Muscle layer of duodenum (tissue), 2 donors: ENCODE results near the gene ITSN1.

Experiments used
- H3K27ac ChIP-seq: one replicate; pipeline ENCODE4 v1.7.0; 2013; ENCODE audit warnings: mild to moderate bottlenecking, low read length
- H3K27me3 ChIP-seq: one replicate; pipeline ENCODE4 v1.7.0; 2013; ENCODE audit warnings: low read depth, mild to moderate bottlenecking, control low read depth, low read length
- H3K36me3 ChIP-seq, 2 donors: one replicate each; pipeline ENCODE4 v1.7.0; 2013; ENCODE audit warnings: low read length in 2 of 2, control low read depth in 1 of 2, mild to moderate bottlenecking in 1 of 2; ENCODE audit not compliant: insufficient read depth in 2 of 2, control insufficient read depth in 1 of 2
- H3K4me1 ChIP-seq, 2 donors: one replicate each; pipeline ENCODE4 v1.7.0; 2013; ENCODE audit warnings: low read length in 2 of 2, mild to moderate bottlenecking in 2 of 2, control low read depth in 1 of 2, moderate library complexity in 1 of 2; ENCODE audit not compliant: insufficient read depth in 2 of 2, control insufficient read depth in 1 of 2
- H3K4me3 ChIP-seq, 2 donors: one replicate each; pipeline ENCODE4 v1.7.0; 2013; ENCODE audit warnings: low read length in 2 of 2, low read depth in 1 of 2, mild to moderate bottlenecking in 1 of 2
- H3K9me3 ChIP-seq, 2 donors: one replicate each; pipeline ENCODE4 v1.7.0; 2013; ENCODE audit warnings: low read length in 2 of 2, control low read depth in 1 of 2, mild to moderate bottlenecking in 1 of 2; ENCODE audit not compliant: control insufficient read depth in 1 of 2
- donor health status: healthy.

Gene ITSN1

DNA sequence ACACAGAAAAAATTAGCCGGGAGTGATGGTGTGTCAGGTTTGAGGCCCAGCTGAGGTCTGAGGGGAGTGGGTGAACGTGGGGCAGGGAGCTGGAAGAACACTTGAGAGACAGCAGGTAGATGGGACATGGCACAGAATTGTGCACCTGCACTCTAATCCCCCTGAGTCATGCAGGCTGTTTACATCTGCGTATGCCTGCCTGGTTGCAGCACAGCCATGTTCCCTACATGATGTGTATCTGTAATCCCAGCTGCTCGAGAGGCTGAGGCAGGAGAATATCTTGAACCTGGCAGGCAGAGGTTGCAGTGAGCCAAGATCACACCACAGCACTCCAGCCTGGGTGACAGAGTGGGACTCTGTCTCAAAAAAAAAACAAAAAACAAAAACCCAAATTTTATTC, 228.5 kb downstream of the ITSN1 start:
- Histone ChIP-seq H3K27ac (no peak overlapping the region), H3K4me3 (no peak overlapping the region), H3K27me3 (no peaks in the 10 kb centered on the region), H3K4me1 (no peaks in the 10 kb centered on the region), H3K36me3 (no peaks in the 10 kb centered on the region), H3K9me3 (no peaks in the 10 kb centered on the region)

DNA sequence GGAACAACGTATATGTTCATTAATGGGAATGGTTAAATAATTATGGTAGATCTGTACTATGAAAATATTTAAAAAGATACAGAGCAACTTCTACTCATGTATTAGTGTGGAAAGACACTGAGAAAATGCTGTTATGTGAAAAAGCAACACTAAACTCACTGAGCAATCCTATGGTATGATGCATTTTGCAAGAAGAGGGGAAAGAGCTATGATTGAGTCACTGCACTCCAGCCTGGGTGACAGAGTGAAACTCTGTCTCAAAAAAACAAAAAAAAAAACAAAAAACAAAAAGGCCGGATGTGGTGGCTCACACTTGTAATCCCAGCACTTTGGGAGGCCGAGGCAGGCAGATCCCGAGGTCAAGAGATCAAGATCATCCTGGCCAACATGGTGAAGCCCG, 228.9 kb downstream of the ITSN1 start:
- no peaks in the 10 kb centered on the region for H3K36me3 ChIP-seq
- no peaks in the 10 kb centered on the region for H3K4me1 ChIP-seq
- H3K4me3 ChIP-seq, result no peak overlapping the region
- H3K9me3 ChIP-seq, result no peaks in the 10 kb centered on the region
- no peak overlapping the region for H3K27ac ChIP-seq
- H3K27me3 ChIP-seq, result no peaks in the 10 kb centered on the region

DNA sequence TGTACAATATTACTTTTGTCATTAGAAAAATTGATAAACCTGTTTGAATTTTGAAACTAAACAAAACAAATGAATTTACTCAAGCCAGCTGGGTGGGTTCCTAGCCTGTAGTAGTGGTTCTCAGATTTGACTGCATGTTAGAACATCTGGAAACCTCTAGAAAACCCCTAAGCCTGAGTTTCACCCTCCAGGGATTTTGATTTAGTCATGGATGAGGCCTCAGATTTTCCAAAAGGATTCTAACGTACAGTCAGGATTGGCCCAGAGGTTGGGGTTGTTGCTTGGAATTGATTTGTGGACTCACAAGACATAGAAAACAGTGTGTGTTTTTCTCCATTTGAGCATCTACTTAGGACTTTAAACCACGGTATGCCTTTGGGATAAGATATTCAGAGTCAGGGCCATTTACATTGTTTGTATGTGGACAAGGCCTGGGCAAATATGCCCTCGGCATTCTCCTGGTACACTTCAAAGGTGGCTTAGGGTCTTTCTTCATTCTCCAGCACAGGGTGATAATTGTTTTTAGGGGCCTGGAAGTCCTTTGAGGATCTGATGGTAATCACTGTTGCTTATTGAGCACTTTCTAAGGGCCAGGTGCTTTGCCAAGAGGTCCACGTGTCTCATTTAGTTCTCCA, 230.7 kb downstream of the ITSN1 start:
- Histone ChIP-seq H3K27ac (no peak overlapping the region), H3K9me3 (no peaks in the 10 kb centered on the region), H3K4me1 (no peaks in the 10 kb centered on the region), H3K36me3 (no peaks in the 10 kb centered on the region), H3K4me3 (no peak overlapping the region), H3K27me3 (no peaks in the 10 kb centered on the region)

DNA sequence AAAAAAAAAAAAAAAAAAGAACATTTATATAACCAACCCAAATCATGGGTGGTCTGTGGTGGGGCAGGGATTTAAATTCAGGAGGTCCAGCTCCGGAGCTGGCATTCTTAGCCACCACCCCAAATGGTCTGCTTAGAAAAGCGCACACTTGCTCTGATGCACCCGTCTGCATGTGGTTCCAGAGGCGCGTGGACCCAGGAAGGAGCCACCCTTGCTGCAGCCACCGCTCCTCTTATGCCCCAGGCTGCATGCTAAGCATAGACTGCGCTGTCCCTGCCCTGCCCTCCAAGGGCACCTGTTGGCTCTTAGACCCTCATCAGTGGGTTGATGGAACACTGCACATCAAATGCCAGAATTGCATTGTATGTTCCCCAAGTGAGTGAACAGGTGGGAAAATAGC, 231.9 kb downstream of the ITSN1 start:
- no peaks in the 10 kb centered on the region for H3K4me1 ChIP-seq
- H3K27ac ChIP-seq, result no peak overlapping the region
- no peaks in the 10 kb centered on the region for H3K27me3 ChIP-seq
- no peaks in the 10 kb centered on the region for H3K36me3 ChIP-seq
- no peaks in the 10 kb centered on the region for H3K9me3 ChIP-seq
- no peak overlapping the region for H3K4me3 ChIP-seq

DNA sequence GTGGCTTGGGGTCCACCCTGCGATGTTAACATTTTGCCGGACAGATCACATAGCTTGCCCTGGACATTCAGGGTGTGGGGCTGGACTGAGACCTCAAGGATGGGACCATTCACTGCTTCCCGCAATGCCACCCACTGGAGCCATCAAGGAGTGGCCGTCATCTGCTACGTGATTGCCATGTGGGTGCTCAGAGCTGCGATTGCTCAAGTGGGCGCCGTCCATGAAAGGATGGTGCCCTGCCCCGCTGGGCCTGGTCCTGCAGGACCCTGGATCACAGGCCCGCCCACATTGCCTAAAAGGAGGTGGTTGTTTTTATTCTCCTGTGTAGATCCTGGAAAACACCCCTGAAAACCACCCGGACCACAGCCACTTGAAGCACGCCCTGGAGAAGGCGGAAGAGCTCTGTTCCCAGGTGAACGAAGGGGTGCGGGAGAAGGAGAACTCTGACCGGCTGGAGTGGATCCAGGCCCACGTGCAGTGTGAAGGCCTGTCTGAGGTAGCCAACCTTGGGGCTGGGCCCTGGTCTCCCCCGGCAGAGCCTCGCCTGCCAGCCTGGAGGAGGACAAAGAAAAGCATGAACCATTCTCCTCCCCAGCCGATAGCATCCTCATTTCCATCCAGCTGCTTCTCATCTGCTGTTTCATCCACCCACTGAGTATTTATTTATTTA, 232.9 kb downstream of the ITSN1 start:
- Histone ChIP-seq H3K27ac (no peak overlapping the region), H3K9me3 (no peaks in the 10 kb centered on the region), H3K36me3 (no peaks in the 10 kb centered on the region), H3K27me3 (no peaks in the 10 kb centered on the region), H3K4me1 (no peaks in the 10 kb centered on the region), H3K4me3 (no peak overlapping the region)

DNA sequence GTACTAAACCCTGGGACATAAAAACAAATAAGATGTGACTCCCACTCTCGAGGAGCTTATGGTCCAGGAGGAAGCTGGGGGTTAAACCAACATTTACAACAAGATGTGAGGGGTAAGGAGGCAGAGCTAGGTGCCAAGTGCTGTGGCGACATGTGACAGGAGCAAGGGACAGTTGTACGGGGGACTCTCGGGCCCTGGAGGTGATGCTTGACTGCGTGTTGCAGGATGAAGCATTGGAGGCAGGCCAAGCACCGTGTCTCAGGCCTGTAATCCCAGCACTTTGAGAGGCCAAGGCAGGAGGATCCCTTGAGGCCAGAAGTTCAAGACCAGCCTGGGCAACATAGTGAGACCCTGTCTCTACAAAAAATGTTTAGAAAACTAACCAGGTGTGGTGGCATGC, 236.5 kb downstream of the ITSN1 start:
- no peak overlapping the region for H3K4me3 ChIP-seq
- no peaks in the 10 kb centered on the region for H3K36me3 ChIP-seq
- no peaks in the 10 kb centered on the region for H3K9me3 ChIP-seq
- no peaks in the 10 kb centered on the region for H3K27me3 ChIP-seq
- no peak overlapping the region for H3K27ac ChIP-seq
- H3K4me1 ChIP-seq, result peaks cover 0 to under 1% of the 10 kb centered on the region in 2 donors

DNA sequence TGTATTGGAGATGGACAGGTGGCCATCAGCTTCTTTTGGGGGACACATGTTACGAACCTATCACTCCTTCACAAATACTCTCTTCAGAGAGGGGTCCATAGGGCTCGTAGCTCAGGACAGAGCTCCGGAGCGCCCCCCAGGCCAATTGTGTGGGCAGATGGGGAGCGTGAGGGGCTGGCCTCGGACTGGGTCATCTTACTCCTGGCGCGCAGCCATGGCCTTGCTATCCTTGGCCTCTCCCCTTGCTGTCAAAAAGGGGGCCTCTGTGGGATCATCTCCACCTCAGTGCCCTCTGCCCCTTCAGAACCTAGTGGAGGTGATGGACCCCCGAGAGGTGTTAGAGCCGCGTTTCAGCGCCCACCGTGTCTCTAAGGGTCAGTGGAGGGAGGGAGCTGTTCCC, 238.3 kb downstream of the ITSN1 start:
- Histone ChIP-seq H3K36me3 (no peaks in the 10 kb centered on the region), H3K27ac (no peak overlapping the region), H3K9me3 (no peaks in the 10 kb centered on the region), H3K4me3 (no peak overlapping the region), H3K27me3 (no peaks in the 10 kb centered on the region), H3K4me1 (peaks cover 0 to 3% of the 10 kb centered on the region in 2 donors)

DNA sequence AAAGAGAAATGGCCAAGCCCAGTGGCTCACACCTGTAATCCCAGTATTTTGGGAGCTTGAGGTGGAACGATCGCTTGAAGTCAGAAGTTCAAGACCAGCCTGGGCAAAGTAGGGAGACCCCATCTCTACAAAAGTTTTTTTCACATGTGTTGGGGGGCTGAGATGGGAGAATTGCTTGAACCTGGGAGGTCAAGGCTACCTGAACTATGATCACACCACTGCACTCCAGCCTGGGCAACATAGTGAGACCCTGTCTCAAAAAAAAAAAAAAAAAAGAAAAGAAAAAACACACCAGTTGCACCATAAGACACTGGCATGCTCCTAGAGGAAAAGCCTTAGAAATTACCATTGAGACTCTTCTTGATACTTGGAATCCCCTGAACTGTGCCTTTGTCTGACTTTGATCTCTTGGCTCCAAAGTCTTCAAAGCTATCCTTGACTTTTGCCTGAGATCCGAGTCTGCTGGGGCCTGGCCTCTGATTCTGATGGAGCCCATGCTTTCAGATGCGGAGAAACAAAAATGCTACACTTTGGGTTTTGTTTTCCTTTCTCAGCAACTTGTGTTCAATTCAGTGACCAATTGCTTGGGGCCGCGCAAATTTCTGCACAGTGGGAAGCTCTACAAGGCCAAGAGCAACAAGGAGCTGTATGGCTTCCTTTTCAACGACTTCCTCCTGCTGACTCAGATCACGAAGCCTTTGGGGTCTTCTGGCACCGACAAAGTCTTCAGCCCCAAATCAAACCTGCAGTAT, 239.6 kb downstream of the ITSN1 start:
- no peaks in the 10 kb centered on the region for H3K9me3 ChIP-seq
- no peak overlapping the region for H3K4me3 ChIP-seq
- no peaks in the 10 kb centered on the region for H3K27me3 ChIP-seq
- no peak overlapping the region for H3K27ac ChIP-seq
- no peaks in the 10 kb centered on the region for H3K36me3 ChIP-seq
- peaks cover 0 to 3% of the 10 kb centered on the region in 2 donors for H3K4me1 ChIP-seq

DNA sequence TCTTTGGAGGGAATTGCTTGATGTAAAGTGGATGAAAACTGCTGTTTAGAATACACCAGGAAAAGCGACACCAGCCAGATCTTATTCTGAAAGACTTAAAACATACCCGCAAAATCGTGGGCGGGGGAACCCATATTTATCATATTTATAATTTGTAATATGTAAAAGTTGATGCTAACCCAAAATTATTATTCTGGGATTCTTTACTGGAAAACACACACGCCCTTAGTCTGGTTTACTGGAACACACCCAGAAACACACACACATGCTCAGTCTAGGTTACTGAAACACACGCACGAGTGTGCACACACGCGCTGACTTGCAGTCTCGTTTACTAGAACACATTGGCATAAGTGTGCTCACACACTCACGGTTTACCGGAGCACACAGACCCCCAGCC, 240.8 kb downstream of the ITSN1 start:
- H3K36me3 ChIP-seq, result no peaks in the 10 kb centered on the region
- no peak overlapping the region for H3K4me3 ChIP-seq
- H3K27ac ChIP-seq, result no peak overlapping the region
- H3K9me3 ChIP-seq, result no peaks in the 10 kb centered on the region
- no peaks in the 10 kb centered on the region for H3K27me3 ChIP-seq
- H3K4me1 ChIP-seq, result peaks cover 0 to 3% of the 10 kb centered on the region in 2 donors

DNA sequence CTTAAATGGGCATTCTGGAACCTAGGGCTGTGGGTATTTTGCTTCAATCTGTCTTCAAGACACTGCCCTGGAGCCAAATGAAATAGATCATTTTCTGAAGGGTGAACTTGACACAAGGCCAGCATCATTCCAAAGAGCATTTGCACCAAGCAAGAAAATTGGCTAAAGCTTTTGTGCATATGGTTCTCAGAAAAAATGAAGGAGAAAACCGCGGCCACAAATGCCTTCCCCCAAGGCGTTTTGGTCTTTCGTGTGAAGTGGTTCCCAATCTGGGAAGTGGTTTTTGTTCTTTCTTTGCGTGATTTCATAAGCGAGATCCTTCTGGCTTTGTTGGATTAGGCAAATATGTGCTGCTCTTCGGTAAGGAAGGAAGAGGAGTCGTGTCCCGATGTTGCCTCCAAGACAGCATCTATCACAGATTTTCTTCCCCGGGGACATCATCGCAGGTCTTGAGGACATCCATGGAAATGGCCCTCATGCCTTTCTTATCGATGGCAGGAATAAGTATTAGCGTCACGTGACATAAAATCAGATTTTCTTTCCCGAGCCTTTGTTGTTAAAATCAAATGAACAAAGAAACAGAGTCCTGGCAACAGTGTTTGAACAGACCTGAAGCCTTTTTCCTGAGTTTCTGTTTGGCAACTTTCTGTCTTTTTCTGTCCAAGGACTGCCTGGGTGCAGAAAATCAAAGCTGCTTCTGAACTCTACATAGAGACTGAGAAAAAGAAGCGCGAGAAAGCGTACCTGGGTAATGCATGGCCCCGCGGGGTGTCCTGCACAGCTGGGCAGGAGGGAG, 242.3 kb downstream of the ITSN1 start:
- H3K27me3 ChIP-seq, result no peaks in the 10 kb centered on the region
- no peaks in the 10 kb centered on the region for H3K36me3 ChIP-seq
- no peak overlapping the region for H3K4me3 ChIP-seq
- peaks cover 0 to 3% of the 10 kb centered on the region in 2 donors for H3K4me1 ChIP-seq
- no peak overlapping the region for H3K27ac ChIP-seq
- no peaks in the 10 kb centered on the region for H3K9me3 ChIP-seq

DNA sequence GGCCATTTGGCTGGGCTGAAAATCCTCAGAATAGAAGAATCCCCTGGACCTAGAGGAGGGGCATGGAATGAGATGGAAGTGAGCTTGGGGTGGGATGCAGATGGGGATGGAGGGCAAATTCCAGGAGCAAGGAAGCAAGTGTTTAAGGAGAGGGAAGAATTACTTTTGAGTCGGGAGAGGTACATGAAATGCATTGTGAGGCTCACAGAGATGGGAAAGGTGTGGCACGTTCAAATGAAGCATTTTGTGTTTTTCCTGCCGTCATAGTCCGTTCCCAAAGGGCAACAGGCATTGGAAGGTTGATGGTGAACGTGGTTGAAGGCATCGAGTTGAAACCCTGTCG, 242.8 kb downstream of the ITSN1 start:
- no peaks in the 10 kb centered on the region for H3K9me3 ChIP-seq
- H3K27ac ChIP-seq, result no peak overlapping the region
- no peak overlapping the region for H3K4me3 ChIP-seq
- H3K4me1 ChIP-seq, result peaks cover 0 to 3% of the 10 kb centered on the region in 2 donors
- H3K36me3 ChIP-seq, result no peaks in the 10 kb centered on the region
- no peaks in the 10 kb centered on the region for H3K27me3 ChIP-seq
